Mucosa of stomach (tissue), 1 donor: ENCODE data around the gene NLGN1.

Experiments used
- H3K27me3 ChIP-seq: one replicate; pipeline ENCODE4 v1.7.0; 2013; ENCODE audit warnings: mild to moderate bottlenecking, low read length; ENCODE audit not compliant: control insufficient read depth, insufficient read depth
- H3K36me3 ChIP-seq: one replicate; pipeline ENCODE4 v1.7.0; 2013; ENCODE audit warnings: low read length; ENCODE audit not compliant: control insufficient read depth, insufficient read depth
- H3K4me1 ChIP-seq: one replicate; pipeline ENCODE4 v1.7.0; 2013; ENCODE audit warnings: mild to moderate bottlenecking, low read length; ENCODE audit not compliant: control insufficient read depth, insufficient read depth
- H3K4me3 ChIP-seq: one replicate; pipeline ENCODE4 v1.7.0; 2013; ENCODE audit warnings: low read length
- H3K9ac ChIP-seq: one replicate; pipeline ENCODE4 v1.7.0; 2013; ENCODE audit warnings: mild to moderate bottlenecking, low read length, moderate library complexity
- H3K9me3 ChIP-seq: one replicate; pipeline ENCODE4 v1.7.0; 2013; ENCODE audit warnings: mild to moderate bottlenecking, low read length, moderate library complexity; ENCODE audit not compliant: control insufficient read depth
- donor health status: Pancreatic carcinoma.

The NLGN1 gene

GRCh38 chr3:174100744-174101143, 703.2 kb downstream of the NLGN1 start:
- Histone ChIP-seq H3K9ac (no peak overlapping the region), H3K27me3 (no peaks in the 10 kb centered on the region), H3K36me3 (no peaks in the 10 kb centered on the region), H3K4me1 (no peaks in the 10 kb centered on the region), H3K9me3 (no peaks in the 10 kb centered on the region), H3K4me3 (no peak overlapping the region)

GRCh38 chr3:174101244-174101643, 703.7 kb downstream of the NLGN1 start:
- Histone ChIP-seq H3K9me3 (no peaks in the 10 kb centered on the region), H3K4me1 (no peaks in the 10 kb centered on the region), H3K9ac (no peak overlapping the region), H3K36me3 (no peaks in the 10 kb centered on the region), H3K27me3 (no peaks in the 10 kb centered on the region), H3K4me3 (no peak overlapping the region)

DNA sequence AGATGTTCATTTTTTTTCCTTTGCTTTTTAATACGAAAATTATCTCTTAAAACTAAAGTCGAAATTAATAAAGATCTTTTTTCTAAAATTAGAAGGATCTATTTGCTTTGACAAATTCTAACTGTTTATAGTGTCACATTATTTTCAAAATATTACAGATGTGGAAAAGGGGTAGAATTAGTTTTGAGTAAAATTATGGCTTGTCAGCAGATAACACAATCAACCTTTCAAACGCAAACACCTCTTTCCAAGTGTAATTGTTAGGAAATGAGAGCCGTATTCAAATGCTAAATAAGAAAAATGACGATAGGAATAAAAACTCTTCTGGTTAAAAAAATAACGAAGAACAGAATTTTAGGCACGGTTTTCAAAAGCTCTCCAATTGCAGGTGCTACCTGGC, 704.7 kb downstream of the NLGN1 start:
- no peak overlapping the region for H3K4me3 ChIP-seq
- H3K9ac ChIP-seq: no peak overlapping the region
- H3K4me1 ChIP-seq: no peaks in the 10 kb centered on the region
- no peaks in the 10 kb centered on the region for H3K36me3 ChIP-seq
- H3K27me3 ChIP-seq: no peaks in the 10 kb centered on the region
- H3K9me3 ChIP-seq: no peaks in the 10 kb centered on the region

- Histone ChIP-seq H3K9me3 (no peaks in the 10 kb centered on the region), H3K9ac (no peak overlapping the region), H3K36me3 (no peaks in the 10 kb centered on the region), H3K4me3 (no peak overlapping the region), H3K4me1 (no peaks in the 10 kb centered on the region), H3K27me3 (no peaks in the 10 kb centered on the region)
These were observed 705.3 kb downstream of the NLGN1 start for GRCh38 chr3:174102866-174103265.

GRCh38 chr3:174110761-174111160, 713.2 kb downstream of the NLGN1 start:
- Histone ChIP-seq H3K4me3 (no peak overlapping the region), H3K9me3 (no peaks in the 10 kb centered on the region), H3K4me1 (no peaks in the 10 kb centered on the region), H3K27me3 (no peaks in the 10 kb centered on the region), H3K9ac (no peak overlapping the region), H3K36me3 (no peaks in the 10 kb centered on the region)

GRCh38 chr3:174111776-174112175, 714.2 kb downstream of the NLGN1 start:
- no peak overlapping the region for H3K4me3 ChIP-seq
- no peaks in the 10 kb centered on the region for H3K27me3 ChIP-seq
- H3K9me3 ChIP-seq: no peaks in the 10 kb centered on the region
- H3K36me3 ChIP-seq: no peaks in the 10 kb centered on the region
- H3K9ac ChIP-seq: no peak overlapping the region
- H3K4me1 ChIP-seq: no peaks in the 10 kb centered on the region

DNA sequence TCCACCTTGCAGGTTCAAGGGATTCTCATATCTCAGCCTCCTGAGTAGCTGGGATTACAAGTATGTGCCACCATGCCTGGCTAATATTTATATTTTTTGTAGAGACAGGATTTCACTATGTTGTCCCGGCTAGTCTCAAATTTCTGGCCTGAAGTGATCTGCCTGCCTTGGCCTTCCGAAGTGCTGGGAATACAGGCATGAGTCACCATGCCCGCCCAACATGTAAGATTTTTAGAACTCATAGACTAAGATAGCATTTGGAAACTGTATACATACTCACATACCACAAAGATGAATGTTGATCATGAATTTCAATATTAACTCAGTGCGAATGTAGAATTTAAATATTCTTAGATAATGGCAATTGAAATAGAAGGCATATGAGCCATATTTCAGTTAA, 718.9 kb downstream of the NLGN1 start:
- H3K9me3 ChIP-seq: no peaks in the 10 kb centered on the region
- no peaks in the 10 kb centered on the region for H3K27me3 ChIP-seq
- no peaks in the 10 kb centered on the region for H3K36me3 ChIP-seq
- no peaks in the 10 kb centered on the region for H3K4me1 ChIP-seq
- no peak overlapping the region for H3K4me3 ChIP-seq
- no peak overlapping the region for H3K9ac ChIP-seq

DNA sequence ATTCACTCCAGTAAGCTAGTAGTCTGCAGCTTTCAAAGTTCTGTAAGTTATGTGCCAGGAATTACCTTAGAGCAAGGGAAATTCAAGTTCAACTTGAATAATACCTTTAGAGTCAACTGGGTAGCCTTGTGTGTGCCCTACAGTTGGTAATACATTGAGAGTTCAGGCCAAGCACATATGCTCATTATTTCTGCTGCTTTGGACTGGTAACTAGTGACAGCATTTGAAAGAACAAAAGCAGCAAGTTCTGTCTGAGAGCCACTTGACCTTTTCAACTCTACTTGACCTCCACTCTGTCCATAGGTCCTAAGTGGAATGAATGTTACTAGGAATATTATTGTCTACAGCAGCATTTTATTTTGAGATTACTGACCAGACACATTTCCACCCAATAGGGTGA, 723.5 kb downstream of the NLGN1 start:
- Histone ChIP-seq H3K36me3 (no peaks in the 10 kb centered on the region), H3K9ac (no peak overlapping the region), H3K4me1 (no peaks in the 10 kb centered on the region), H3K27me3 (no peaks in the 10 kb centered on the region), H3K4me3 (no peak overlapping the region), H3K9me3 (no peaks in the 10 kb centered on the region)

DNA sequence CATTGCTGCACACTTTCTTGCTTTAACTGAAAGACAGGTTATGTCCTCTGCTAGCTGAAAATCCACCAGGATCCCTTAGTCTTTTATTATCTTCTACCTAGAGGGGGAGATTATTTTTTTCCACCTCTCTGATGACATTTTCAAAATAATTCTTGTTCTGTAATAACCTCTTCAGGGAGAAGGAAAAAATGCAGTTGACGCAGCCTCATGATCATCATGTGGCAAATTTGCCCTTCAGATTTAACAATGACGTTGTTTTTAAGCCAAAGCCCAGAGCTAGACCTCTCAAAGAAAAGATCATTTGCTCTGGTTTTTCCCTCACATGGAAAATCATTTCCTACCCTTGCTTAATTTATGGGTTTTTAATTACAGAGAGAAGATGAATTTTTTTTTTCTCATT, 724.9 kb downstream of the NLGN1 start:
- no peaks in the 10 kb centered on the region for H3K27me3 ChIP-seq
- H3K9ac ChIP-seq: no peak overlapping the region
- no peaks in the 10 kb centered on the region for H3K4me1 ChIP-seq
- H3K4me3 ChIP-seq: no peak overlapping the region
- no peaks in the 10 kb centered on the region for H3K36me3 ChIP-seq
- no peaks in the 10 kb centered on the region for H3K9me3 ChIP-seq

DNA sequence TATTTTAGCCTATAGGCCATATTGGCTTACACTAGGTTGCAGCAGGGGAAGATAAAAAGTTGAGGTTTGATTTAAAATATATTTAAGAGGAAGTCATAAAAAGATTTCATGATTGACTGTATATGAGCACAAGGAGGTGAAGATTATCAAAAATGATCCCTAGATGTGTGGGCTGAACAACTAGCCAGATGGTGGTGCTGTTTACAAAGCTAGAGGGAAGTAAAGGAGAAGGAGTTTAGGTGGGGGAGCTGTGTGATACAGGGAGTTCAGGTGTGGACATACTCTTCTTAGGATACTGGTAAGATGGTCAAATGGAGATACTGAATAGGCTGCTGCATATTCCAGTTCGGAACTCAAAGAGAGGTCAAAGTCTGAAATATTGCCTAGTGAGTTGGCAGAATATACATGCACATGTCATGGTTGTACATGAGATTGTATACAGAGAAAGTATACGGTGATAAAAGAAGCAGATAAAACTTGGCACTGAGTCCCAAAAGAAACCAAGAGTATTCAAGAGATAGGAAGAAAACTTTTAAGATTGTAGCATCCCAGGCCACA, 727.8 kb downstream of the NLGN1 start:
- Histone ChIP-seq H3K4me3 (no peak overlapping the region), H3K4me1 (no peaks in the 10 kb centered on the region), H3K27me3 (no peaks in the 10 kb centered on the region), H3K9me3 (no peaks in the 10 kb centered on the region), H3K36me3 (no peaks in the 10 kb centered on the region), H3K9ac (no peak overlapping the region)

- H3K27me3 ChIP-seq: no peaks in the 10 kb centered on the region
- no peaks in the 10 kb centered on the region for H3K4me1 ChIP-seq
- H3K36me3 ChIP-seq: no peaks in the 10 kb centered on the region
- no peak overlapping the region for H3K4me3 ChIP-seq
- no peaks in the 10 kb centered on the region for H3K9me3 ChIP-seq
- no peak overlapping the region for H3K9ac ChIP-seq
These were observed 729.6 kb downstream of the NLGN1 start for GRCh38 chr3:174126990-174127758.

GRCh38 chr3:174132006-174132405, 734.5 kb downstream of the NLGN1 start:
- Histone ChIP-seq H3K4me1 (no peaks in the 10 kb centered on the region), H3K9me3 (no peaks in the 10 kb centered on the region), H3K9ac (no peak overlapping the region), H3K36me3 (no peaks in the 10 kb centered on the region), H3K4me3 (no peak overlapping the region), H3K27me3 (no peaks in the 10 kb centered on the region)
